ENCODE measurements around the gene SH3D21. TPM values are rescaled to one million over a fixed set of nuclear protein-coding genes. Genes with fewer than 3 reads are reported as not detected.

The SH3D21 gene
- polyA plus RNA-seq, 1 donor from 2014 or later: 2.6 TPM

DNA sequence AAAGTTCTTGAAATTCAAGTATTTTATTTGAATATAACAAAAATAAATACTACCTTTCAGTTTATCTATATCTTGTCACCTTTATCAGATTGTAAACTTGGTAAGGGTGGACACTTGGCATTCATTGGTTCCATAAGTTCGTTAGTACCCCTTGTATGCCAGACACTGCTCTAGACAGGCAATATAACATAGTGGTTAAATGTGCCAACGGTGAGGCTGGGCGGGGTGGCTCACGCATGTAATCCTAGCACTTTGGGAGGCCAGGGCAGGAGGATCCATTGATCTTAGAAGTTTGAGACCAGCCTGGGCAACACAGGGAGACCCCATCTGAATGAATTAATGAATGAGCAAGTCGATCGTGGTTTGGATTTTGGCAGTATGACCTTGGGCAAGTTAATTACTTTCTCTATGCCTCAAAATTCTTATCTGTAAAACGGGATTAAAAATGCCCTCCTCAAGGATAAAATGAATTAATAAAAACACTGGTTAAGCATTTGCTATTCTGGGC, 26.3 kb upstream of the SH3D21 start:
- TF ChIP-seq, protein P1, sequence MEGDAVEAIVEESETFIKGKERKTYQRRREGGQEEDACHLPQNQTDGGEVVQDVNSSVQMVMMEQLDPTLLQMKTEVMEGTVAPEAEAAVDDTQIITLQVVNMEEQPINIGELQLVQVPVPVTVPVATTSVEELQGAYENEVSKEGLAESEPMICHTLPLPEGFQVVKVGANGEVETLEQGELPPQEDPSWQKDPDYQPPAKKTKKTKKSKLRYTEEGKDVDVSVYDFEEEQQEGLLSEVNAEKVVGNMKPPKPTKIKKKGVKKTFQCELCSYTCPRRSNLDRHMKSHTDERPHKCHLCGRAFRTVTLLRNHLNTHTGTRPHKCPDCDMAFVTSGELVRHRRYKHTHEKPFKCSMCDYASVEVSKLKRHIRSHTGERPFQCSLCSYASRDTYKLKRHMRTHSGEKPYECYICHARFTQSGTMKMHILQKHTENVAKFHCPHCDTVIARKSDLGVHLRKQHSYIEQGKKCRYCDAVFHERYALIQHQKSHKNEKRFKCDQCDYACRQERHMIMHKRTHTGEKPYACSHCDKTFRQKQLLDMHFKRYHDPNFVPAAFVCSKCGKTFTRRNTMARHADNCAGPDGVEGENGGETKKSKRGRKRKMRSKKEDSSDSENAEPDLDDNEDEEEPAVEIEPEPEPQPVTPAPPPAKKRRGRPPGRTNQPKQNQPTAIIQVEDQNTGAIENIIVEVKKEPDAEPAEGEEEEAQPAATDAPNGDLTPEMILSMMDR (IDR thresholded peaks at IDR 0.05; ENCODE audit: poor library complexity, severe bottlenecking): no peak
- TF ChIP-seq EP300 (conservative IDR thresholded peaks at IDR 0.05; ENCODE audit: poor library complexity, severe bottlenecking): no peak
- TF ChIP-seq, protein P2, sequence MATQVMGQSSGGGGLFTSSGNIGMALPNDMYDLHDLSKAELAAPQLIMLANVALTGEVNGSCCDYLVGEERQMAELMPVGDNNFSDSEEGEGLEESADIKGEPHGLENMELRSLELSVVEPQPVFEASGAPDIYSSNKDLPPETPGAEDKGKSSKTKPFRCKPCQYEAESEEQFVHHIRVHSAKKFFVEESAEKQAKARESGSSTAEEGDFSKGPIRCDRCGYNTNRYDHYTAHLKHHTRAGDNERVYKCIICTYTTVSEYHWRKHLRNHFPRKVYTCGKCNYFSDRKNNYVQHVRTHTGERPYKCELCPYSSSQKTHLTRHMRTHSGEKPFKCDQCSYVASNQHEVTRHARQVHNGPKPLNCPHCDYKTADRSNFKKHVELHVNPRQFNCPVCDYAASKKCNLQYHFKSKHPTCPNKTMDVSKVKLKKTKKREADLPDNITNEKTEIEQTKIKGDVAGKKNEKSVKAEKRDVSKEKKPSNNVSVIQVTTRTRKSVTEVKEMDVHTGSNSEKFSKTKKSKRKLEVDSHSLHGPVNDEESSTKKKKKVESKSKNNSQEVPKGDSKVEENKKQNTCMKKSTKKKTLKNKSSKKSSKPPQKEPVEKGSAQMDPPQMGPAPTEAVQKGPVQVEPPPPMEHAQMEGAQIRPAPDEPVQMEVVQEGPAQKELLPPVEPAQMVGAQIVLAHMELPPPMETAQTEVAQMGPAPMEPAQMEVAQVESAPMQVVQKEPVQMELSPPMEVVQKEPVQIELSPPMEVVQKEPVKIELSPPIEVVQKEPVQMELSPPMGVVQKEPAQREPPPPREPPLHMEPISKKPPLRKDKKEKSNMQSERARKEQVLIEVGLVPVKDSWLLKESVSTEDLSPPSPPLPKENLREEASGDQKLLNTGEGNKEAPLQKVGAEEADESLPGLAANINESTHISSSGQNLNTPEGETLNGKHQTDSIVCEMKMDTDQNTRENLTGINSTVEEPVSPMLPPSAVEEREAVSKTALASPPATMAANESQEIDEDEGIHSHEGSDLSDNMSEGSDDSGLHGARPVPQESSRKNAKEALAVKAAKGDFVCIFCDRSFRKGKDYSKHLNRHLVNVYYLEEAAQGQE (IDR thresholded peaks at IDR 0.05; ENCODE audit: borderline replicate concordance): no peak
- TF ChIP-seq MXI1 (conservative IDR thresholded peaks at IDR 0.05; ENCODE audit: poor library complexity, severe bottlenecking): no peak
- TF ChIP-seq RAD21 (conservative IDR thresholded peaks at IDR 0.05): no peak
- TF ChIP-seq SMC3 (conservative IDR thresholded peaks at IDR 0.05; ENCODE audit: poor library complexity): no peak
- TF ChIP-seq EZH2 (IDR thresholded peaks at IDR 0.05; ENCODE audit: borderline replicate concordance, insufficient read depth, low read length, poor library complexity, severe bottlenecking): no peak
- no peak for TF ChIP-seq POLR2AphosphoS5 (IDR thresholded peaks at IDR 0.05)
- TF ChIP-seq TAF1 (IDR thresholded peaks at IDR 0.05; ENCODE audit: low read depth): no peak
- no peak overlapping the region for H3K27ac ChIP-seq (ENCODE audit: low read length)

DNA sequence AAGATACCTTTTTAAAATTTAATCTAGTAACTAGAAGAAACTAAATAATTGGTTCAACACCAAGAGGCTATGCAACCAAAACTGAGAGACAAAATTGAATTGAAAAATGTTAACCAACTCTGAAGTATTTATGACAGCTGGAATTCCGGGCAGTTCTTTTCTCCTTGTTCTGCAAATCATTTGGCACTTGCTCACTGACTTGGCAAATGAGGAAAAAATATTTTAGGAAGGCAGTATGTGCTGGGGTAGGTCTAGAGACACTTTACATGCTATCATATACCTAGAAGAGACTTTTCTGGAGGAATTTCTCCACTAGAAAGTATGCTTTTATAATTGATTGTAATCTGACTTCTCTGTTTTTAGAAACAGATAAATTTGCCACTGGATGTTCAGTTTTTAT, 22.1 kb upstream of the SH3D21 start:
- Histone ChIP-seq H3K9me3 (ENCODE audit: low read length) (no peaks in the 10 kb centered on the region), H3K4me2 (ENCODE audit: low read length) (no peak overlapping the region), H3K9me2 (ENCODE audit: insufficient read depth, low read length) (no peaks in the 10 kb centered on the region), H3K9ac (ENCODE audit: low read length) (no peak overlapping the region), H3K27me3 (ENCODE audit: insufficient read depth, low read depth, low read length) (no peaks in the 10 kb centered on the region), H3F3A (ENCODE audit: insufficient read depth, low read length, poor library complexity, severe bottlenecking) (no peaks in the 10 kb centered on the region), H2AFZ (ENCODE audit: low read depth, low read length) (no peak overlapping the region), H3K36me3 (ENCODE audit: insufficient read depth, low read length) (peaks cover 6% of the 10 kb centered on the region), H3K79me2 (replicated peaks; ENCODE audit: insufficient read depth, low read length) (no peaks in the 10 kb centered on the region), H3K27ac (ENCODE audit: low read length) (no peak overlapping the region), H4K20me1 (ENCODE audit: insufficient read depth) (no peaks in the 10 kb centered on the region), H3K4me3 (ENCODE audit: low read length) (no peak overlapping the region)
- TF ChIP-seq EP300 (conservative IDR thresholded peaks at IDR 0.05; ENCODE audit: poor library complexity, severe bottlenecking) (no peak), POLR2AphosphoS5 (IDR thresholded peaks at IDR 0.05) (no peak), RAD21 (conservative IDR thresholded peaks at IDR 0.05) (no peak), SMC3 (conservative IDR thresholded peaks at IDR 0.05; ENCODE audit: poor library complexity) (no peak), EZH2 (IDR thresholded peaks at IDR 0.05; ENCODE audit: borderline replicate concordance, insufficient read depth, low read length, poor library complexity, severe bottlenecking) (no peak), TAF1 (IDR thresholded peaks at IDR 0.05; ENCODE audit: low read depth) (no peak), MXI1 (conservative IDR thresholded peaks at IDR 0.05; ENCODE audit: poor library complexity, severe bottlenecking) (no peak)
- TF ChIP-seq, protein P1 (IDR thresholded peaks at IDR 0.05; ENCODE audit: poor library complexity, severe bottlenecking): no peak
- TF ChIP-seq, protein P2 (IDR thresholded peaks at IDR 0.05; ENCODE audit: borderline replicate concordance): no peak

More for the DNA sequence above, 26.3 kb upstream of the SH3D21 start:
- Histone ChIP-seq H3K9ac (ENCODE audit: low read length) (no peak overlapping the region), H3K36me3 (ENCODE audit: insufficient read depth, low read length) (no peaks in the 10 kb centered on the region), H3K27me3 (ENCODE audit: insufficient read depth, low read depth, low read length) (no peaks in the 10 kb centered on the region), H3K4me2 (ENCODE audit: low read length) (no peak overlapping the region), H2AFZ (ENCODE audit: low read depth, low read length) (no peak overlapping the region), H4K20me1 (ENCODE audit: insufficient read depth) (no peaks in the 10 kb centered on the region), H3K9me2 (ENCODE audit: insufficient read depth, low read length) (no peaks in the 10 kb centered on the region), H3K9me3 (ENCODE audit: low read length) (no peaks in the 10 kb centered on the region), H3K4me3 (ENCODE audit: low read length) (no peak overlapping the region), H3K79me2 (replicated peaks; ENCODE audit: insufficient read depth, low read length) (no peaks in the 10 kb centered on the region), H3F3A (ENCODE audit: insufficient read depth, low read length, poor library complexity, severe bottlenecking) (no peaks in the 10 kb centered on the region)

Data from neural cell (in vitro differentiated cells).